ENCODE results near the gene GPX6.
A peak's percentile ranks its signal among the peaks of the same experiment; 100 is the strongest.
"Not testable (repeated sequence)": the region's sequence is repeated elsewhere in the genome, so short reads cannot be mapped to it uniquely, and the experiment has no call there.

The GPX6 gene

GRCh38 chr6:28523241-28523622, 7.6 kb upstream of the GPX6 start:
- DNase-seq (ENCODE audit: low spot score) = peak; percentile 4

GRCh38 chr6:28522594-28523240, 7.1 kb upstream of the GPX6 start:
- DNase-seq (ENCODE audit: low spot score) = no peak

GRCh38 chr6:28517964-28518363, 2.4 kb upstream of the GPX6 start:
- DNase-seq (ENCODE audit: low spot score) = no peak

GRCh38 chr6:28512387-28512786, 3.2 kb downstream of the GPX6 start:
- not testable (repeated sequence) for DNase-seq (ENCODE audit: low spot score)

- DNase-seq (ENCODE audit: low spot score) = no peak
These were observed 3.8 kb downstream of the GPX6 start for GRCh38 chr6:28511628-28512300.

DNA sequence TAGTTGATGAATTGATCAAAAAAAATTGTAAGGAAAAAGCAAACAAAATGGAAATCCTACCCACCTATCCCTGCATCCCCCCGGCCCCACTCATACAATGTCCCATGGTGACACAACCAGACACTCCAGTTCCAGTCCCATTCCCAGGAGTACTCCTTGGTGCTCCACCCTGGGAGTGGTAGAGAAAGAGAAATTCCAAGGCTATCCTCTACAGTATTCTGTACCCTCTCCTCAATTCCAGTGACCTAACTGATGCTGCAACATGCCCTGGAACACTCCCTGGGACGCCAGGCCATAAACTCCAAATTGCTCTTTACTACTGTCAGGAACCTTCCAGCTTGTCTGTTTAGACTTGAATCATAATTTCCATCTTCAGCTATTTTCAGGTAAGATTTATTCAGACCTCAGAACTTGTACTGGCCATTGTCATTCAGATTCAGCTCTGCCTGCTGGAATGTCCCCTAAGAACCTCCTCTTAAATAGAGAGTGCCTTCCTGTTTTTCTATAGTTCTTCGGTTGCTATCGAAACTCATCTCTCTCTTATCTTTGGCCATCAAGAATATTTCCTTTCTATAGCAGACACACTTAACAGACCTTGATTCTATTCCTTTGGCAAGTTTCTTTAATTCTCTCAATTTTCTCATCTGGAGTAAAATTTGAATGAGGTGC, 8.7 kb downstream of the GPX6 start:
- no peak for DNase-seq (ENCODE audit: low spot score)

DNA sequence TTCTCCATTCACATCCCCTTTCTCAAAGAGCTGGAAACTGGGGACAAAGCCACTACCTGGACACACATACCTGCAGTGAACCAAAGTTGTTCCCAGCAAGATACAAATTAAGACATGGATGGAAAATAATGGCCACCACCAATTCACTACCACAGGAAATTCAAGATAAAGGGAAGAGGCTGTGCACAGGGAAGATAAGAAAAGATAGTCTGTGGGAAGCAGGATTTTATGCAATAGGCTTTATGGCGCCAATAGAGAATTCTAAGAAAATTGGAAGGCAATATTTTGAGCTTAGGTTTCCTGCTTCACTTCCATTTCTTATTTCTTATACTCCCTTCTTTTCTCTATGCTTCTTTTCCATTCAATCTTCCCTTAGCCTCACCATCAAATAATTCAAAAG, 9.9 kb downstream of the GPX6 start:
- no peak for DNase-seq (ENCODE audit: low spot score)

DNA sequence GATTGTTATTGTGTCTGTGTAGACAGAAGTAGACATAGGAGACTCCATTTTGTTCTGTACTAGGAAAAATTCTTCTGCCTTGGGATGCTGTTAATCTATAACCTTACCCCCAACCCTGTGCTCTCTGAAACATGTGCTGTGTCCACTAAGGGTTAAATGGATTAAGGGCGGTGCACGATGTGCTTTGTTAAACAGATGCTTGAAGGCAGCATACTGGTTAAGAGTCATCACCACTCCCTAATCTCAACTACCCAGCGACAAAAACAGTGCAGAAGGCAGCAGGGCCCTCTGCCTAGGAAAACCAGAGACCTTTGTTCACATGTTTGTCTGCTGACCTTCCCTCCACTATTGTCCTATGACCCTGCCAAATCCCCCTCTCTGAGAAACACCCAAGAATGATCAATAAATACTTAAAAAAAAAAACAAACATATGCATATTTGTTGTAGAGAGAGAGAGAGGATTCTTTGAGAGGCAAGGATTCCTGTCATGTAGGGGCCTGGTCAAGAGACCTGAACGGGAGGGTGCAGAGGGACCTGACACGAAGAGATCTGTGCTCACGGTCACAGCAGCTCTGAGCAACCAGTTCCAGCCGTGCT, 12.8 kb downstream of the GPX6 start:
- not testable (repeated sequence) for DNase-seq (ENCODE audit: low spot score)

DNA sequence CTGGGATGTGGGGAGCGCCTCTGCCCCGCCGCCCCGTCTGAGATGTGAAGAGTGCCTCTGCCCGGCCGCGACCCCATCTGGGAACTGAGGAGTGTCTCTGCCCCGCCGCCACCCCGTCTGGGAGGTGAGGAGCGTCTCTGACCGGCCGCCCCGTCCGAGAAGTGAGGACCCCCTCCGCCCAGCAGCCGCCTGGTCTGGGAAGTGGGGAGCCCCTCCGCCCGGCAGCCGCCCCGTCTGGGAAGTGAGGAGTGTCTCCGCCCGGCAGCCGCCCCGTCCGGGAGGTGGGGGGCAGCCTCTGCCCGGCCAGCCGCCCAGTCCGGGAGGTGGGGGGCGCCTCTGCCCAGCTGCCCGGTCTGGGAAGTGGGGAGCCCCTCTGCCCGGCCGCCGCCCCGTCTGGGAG, 13.5 kb downstream of the GPX6 start:
- DNase-seq (ENCODE audit: low spot score) = not testable (repeated sequence)

DNA sequence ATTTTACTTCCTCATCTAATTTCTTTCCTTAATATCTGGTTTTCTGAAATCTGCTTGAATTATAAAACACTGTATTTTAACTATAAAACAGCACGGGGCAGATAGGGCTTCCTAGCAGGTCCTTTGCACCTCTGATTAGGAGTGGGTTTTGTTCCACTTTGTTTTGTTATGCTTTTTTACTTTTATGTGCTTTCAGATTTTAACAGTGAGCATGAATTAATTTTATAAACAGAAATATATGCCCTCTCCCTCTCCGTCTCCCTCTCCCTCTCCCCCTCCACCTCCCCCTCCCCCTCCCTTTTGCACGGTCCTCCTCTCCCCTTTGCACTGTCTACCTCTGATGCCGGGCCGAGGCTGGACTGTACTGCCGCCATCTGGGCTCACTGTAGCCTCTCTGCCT, 14.3 kb downstream of the GPX6 start:
- DNase-seq (ENCODE audit: low spot score) = no peak

- no peak for DNase-seq (ENCODE audit: low spot score)
These were observed 17.7 kb downstream of the GPX6 start for GRCh38 chr6:28497893-28498292.

GRCh38 chr6:28497306-28497705, 18.3 kb downstream of the GPX6 start:
- DNase-seq (ENCODE audit: low spot score) = no peak

DNA sequence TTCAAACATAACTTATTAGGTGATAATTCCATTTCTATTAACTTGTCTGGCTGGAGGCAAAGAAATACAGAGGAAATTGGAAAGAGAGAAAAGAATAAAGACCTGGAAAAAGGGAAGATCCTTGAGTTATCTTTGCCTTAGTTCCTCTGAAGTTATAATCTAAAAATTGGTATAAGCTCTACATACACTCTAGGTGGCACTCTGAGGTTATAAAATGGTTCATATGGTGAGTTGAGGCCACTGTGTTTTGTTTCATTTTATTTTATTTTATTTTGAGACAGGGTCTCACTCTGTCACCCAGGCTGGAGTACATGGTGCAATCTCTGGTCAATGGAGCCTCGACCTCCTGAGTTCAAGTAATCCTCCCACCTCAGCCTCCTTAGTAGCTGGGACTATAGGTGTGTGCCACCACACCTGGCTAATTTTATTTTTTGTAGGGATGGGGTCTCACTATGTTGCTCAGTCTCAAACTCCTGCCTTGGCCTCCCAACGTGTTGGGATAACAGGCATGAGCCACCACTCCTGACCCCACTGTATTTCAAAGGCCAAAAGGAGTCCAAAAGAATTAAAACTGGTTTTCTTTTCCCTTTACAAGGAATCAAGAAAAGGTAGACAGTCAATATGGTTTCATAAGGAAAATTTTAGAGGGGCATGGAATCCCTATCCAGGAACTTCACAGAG, 19.4 kb downstream of the GPX6 start:
- no peak for DNase-seq (ENCODE audit: low spot score)

- no peak for DNase-seq (ENCODE audit: low spot score)
These were observed 23.6 kb downstream of the GPX6 start for GRCh38 chr6:28491984-28492317.

DNA sequence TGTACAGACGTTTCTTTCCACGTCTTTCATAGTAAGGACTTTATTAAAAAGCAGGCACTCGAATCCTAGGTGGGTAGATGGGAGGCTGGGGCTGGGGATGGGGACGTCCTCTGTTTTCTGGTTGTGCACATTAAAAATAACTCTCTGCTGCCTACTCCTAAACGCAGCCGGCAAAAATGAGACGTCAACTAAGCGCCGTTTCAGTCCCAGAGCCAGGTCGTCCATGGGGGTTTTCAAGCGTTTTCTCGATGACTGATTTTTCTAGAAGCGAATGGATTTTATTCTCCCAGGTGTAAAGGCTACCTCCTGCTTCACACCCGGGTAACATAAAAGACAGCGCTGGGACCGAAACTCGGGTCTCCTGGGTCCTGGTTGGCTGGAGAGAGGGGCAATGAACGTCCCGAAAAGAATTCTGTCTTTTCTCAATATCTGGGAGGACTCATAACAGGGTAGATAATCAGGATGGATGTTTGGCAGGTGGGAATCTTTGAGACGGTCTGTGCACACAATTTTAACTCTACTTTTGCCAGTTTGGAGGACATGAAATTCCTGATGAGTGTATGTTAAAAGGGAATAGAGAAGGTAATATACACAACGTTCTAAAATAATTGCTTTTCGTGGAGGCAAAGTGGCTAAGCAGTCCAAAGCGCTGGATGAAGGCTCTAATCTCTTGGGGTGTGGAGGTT, 25.2 kb downstream of the GPX6 start:
- no peak for DNase-seq (ENCODE audit: low spot score)

DNA sequence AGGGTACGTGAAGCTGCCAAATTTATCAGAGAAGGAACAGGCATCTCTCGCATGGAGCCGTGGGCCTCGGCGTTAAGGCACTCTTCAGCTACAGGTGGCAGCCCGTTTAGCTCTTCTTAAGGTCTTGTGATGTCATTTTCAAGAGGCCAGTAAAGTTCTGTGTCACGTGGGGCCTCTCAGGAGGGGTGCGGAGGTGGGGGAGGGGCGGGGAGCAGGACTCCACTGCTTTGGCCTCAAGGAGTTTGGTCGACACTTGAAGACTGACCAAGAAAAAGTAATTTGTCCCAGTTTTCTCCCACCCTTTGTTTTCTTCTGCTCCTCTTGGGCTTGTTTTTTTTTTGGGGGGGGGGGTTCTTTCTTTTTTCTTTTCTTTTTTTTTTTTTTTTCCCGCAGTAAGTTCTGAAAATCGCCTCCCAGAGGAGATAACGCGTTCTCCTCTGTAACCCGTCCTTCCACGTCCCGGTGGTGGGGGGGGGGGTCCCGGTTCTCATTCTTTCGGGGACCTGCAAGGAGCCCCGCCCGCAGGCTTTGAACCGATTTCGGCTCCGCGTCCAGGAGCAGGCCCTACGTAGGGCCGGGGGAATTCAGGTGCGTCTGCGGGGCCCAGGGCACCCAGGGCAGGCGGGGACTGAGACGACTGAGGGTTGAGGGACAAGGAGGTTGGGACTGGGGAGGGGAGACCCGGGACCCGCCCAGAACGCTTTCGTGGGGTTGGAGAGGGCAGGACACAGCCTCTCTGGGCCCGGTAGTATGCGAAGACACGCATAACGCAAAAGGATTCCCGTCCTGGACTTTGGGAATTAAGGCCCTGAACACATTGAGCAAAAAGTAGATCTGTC, 26.0 kb downstream of the GPX6 start:
- DNase-seq (ENCODE audit: low spot score) = peak; percentile 67

DNA sequence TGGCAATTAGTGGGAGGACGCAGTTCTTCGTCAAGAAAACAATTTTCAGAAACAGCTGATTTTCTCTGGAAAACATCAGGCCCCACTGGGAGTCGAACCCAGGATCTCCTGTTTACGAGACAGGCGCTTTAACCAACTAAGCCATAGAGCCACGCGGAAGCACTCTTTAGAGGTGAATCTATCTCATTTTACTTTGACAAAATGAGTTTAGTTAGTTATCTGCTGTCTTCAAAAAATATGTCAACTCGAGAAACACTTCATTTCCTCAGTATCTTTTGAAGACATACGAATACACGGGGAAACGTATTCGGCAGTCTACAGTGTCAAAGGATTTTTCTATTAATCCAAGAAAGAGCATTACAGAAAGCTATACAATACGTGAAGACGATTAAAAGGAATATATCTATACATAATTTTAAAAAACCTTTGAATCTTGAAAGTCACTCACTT, 26.7 kb downstream of the GPX6 start:
- DNase-seq (ENCODE audit: low spot score) = peak; percentile 80

DNA sequence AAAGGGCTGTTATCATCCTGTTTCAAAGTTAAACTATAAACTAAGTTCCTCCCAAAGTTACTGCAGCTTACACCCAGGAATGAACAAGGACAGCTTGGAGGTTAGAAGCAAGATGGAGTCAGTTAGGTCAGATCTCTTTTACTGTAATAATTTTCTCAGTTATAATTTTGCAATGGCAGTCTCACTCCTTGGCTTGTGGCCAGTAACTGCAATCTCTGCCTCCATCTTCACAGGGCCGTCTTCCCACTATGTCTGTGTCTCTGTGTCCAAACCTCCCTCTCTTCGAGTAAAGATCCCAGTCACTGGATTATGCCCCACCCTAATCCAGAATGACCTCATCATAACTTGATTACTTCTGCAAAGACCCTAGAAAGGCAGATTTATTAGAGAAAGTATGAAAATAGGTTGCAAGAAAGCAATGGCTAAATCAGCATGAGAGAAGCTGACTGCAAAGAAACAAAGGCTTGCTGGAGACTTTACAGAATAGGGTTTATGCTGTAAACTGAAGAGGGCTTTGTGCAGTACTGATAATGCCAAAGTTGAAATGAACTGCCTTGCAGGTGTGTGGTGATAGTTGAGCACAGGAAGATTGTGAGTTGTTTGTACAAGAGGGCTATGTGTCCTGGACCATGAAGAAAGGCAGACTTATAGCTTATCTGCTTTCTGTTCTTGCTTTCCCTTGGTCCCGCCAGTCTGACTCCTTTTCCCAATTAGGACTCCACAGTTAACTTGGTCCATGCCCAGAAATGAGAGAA, 28.4 kb downstream of the GPX6 start:
- DNase-seq (ENCODE audit: low spot score) = no peak

DNA sequence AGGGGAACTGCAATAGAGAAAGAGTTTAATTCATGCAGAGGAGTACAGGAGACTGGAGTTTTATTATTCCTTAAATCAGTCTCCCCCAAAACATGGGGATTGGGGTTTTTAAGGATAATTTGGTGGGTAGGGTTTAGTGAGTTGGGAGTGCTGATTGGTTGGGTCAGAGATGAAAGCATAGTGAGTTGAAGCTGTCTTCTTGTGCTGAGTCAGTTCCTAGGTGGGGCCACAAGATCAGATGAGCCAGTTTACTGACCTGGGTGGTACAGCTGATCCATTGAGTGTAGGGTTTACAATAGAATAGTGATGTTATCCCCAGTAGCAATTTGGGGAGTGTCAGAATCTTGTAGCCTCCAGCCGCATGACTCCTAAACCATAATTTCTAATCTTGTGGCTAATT, 29.1 kb downstream of the GPX6 start:
- no peak for DNase-seq (ENCODE audit: low spot score)

GRCh38 chr6:28485482-28485881, 30.1 kb downstream of the GPX6 start:
- DNase-seq (ENCODE audit: low spot score) = no peak

Data from activated CD4-positive, alpha-beta T cell treated with anti-CD3 and anti-CD28 coated beads, Interleukin-2, Interleukin-4, amounts not matched to agents 100 ng/mL and 50 ng/mL, durations not matched to agents 16 hours and 8 hours (primary cell).